ENCODE measurements around the gene CCDC152. TPM values are rescaled to one million over a fixed set of nuclear protein-coding genes. Genes with fewer than 3 reads are reported as not detected.

Gene CCDC152
- total and polyA plus RNA-seq, 5 donors from 2014 or later: 0.99 to 3.3 (median 1.3) TPM

DNA sequence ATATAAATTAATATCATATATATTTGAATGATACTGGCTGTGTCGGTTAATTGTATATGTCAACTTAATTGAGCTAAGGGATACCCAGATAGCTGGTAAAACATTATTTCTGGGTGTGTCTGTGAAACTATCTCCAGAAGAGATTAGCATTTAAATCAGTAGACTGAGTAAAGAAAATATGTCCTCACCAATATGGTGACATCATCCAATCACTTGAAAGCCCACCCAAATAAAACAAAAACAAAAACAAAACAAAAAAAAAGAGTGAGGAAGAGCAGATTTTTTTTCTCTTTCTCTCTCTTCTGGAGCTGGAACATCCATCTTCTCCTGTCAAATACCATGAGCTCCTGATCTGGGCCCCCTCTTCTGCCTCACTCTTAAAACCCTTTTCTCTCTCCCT is 15.7 kb upstream of the CCDC152 start:
- Mint-ChIP-seq H3K27me3 (peaks cover 4% of the 10 kb centered on the region), H3K4me3 (no peak overlapping the region), H3K36me3 (no peaks in the 10 kb centered on the region), H3K9me3 (peaks cover 0 to 7% (median 2%) of the 10 kb centered on the region in 7 donors), H3K4me1 (no peaks in the 10 kb centered on the region), H3K27ac (no peak overlapping the region)
- Histone ChIP-seq H3K27ac (ENCODE audit: insufficient read depth, low read length, poor library complexity, severe bottlenecking) (no peak overlapping the region), H3K27me3 (ENCODE audit: control insufficient read depth, insufficient read depth, low read length) (no peaks in the 10 kb centered on the region), H3K4me1 (ENCODE audit: control insufficient read depth, insufficient read depth, low read length, poor library complexity, severe bottlenecking) (no peaks in the 10 kb centered on the region), H3K4me3 (ENCODE audit: low read depth, low read length) (no peak overlapping the region), H3K9me3 (ENCODE audit: control insufficient read depth in 2 of 2, low read length in 2 of 2) (no peaks in the 10 kb centered on the region), H3K36me3 (ENCODE audit: control insufficient read depth, insufficient read depth, low read length) (no peaks in the 10 kb centered on the region)
- no peak for ATAC-seq (ENCODE audit: low read depth in 2 of 2)
- no peak for DNase-seq

DNA sequence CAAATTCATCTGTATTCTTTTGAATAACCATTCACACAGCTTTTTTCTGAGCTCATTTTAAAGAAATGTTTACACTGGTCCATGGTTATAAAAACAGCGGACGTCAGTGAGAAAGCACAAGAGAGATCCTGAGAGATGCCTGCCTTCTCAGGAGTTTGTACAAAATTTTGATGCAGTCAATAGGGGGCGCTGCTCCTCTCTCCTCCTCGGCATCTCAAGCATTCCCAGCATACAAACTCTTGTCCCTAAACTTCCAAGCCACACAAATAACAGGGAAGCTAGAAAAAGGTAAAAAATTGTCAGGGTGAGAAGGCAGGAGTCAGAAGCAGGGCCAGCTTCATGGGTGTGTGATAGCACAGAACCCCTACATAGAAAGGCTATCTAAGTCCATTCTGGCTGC is 11.2 kb upstream of the CCDC152 start:
- Mint-ChIP-seq H3K36me3 (no peaks in the 10 kb centered on the region), H3K9me3 (peaks cover 0 to 9% (median 2%) of the 10 kb centered on the region in 7 donors), H3K4me3 (no peak overlapping the region), H3K27me3 (peaks cover 4% of the 10 kb centered on the region), H3K27ac (no peak overlapping the region), H3K4me1 (peaks cover 0 to 2% (median under 1%) of the 10 kb centered on the region in 4 donors)
- H3K4me1 ChIP-seq (ENCODE audit: control insufficient read depth, insufficient read depth, low read length, poor library complexity, severe bottlenecking): no peaks in the 10 kb centered on the region
- no peaks in the 10 kb centered on the region for H3K9me3 ChIP-seq (ENCODE audit: control insufficient read depth in 2 of 2, low read length in 2 of 2)
- no peak overlapping the region for H3K4me3 ChIP-seq (ENCODE audit: low read depth, low read length)
- H3K27ac ChIP-seq (ENCODE audit: insufficient read depth, low read length, poor library complexity, severe bottlenecking): no peak overlapping the region
- DNase-seq (peak in 1 of 3 donors; percentile 2), ATAC-seq (ENCODE audit: low read depth in 2 of 2) (no peak)
- H3K36me3 ChIP-seq (ENCODE audit: control insufficient read depth, insufficient read depth, low read length): no peaks in the 10 kb centered on the region
- H3K27me3 ChIP-seq (ENCODE audit: control insufficient read depth, insufficient read depth, low read length): no peaks in the 10 kb centered on the region

DNA sequence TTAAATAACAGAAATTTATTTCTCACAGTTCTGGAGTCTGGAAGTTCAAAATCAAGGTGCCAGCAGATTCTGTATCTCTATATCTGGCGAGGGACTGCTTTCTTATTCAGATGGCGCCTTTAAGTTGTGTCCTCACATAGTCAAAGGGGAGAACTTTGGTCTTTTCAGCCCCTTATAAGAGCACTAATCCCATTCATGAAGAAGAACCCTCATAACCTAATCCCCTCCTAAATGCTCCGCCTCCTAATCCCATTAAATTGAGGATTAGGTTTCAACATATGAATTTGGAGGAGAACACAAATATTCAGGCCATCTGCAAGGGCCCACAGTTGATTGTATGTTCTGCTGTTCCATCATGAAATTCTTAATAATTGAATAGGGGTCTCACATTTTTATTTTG is 10.8 kb upstream of the CCDC152 start:
- no peak overlapping the region for H3K27ac ChIP-seq (ENCODE audit: insufficient read depth, low read length, poor library complexity, severe bottlenecking)
- no peak for DNase-seq
- Mint-ChIP-seq H3K36me3 (no peaks in the 10 kb centered on the region), H3K9me3 (peaks cover 0 to 9% (median 2%) of the 10 kb centered on the region in 7 donors), H3K4me1 (peaks cover 0 to 2% (median under 1%) of the 10 kb centered on the region in 4 donors), H3K27ac (no peak overlapping the region), H3K4me3 (no peak overlapping the region), H3K27me3 (peaks cover 4% of the 10 kb centered on the region)
- H3K4me3 ChIP-seq (ENCODE audit: low read depth, low read length): no peak overlapping the region
- no peaks in the 10 kb centered on the region for H3K9me3 ChIP-seq (ENCODE audit: control insufficient read depth in 2 of 2, low read length in 2 of 2)
- H3K27me3 ChIP-seq (ENCODE audit: control insufficient read depth, insufficient read depth, low read length): no peaks in the 10 kb centered on the region
- no peaks in the 10 kb centered on the region for H3K4me1 ChIP-seq (ENCODE audit: control insufficient read depth, insufficient read depth, low read length, poor library complexity, severe bottlenecking)
- no peaks in the 10 kb centered on the region for H3K36me3 ChIP-seq (ENCODE audit: control insufficient read depth, insufficient read depth, low read length)
- no peak for ATAC-seq (ENCODE audit: low read depth in 2 of 2)

DNA sequence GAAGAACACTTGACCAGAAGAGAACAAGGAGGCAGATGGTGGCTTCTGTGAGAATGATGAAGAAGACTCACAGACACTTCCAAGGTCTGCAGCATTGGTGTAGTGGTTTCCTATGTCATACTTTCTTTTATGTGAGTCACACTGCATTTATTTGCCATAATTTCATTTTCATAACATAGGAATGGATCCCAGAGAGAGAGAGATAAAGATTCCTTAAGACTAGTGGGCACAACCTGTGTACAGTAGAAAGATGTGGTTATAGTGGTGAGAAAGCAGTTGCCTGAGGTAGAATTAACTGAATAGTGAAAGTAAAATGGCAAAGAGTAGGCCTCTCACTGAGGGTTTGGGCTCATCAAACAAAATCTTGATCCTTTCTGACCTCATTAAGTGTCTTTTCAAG is 7.6 kb upstream of the CCDC152 start:
- no peak for ATAC-seq (ENCODE audit: low read depth in 2 of 2)

DNA sequence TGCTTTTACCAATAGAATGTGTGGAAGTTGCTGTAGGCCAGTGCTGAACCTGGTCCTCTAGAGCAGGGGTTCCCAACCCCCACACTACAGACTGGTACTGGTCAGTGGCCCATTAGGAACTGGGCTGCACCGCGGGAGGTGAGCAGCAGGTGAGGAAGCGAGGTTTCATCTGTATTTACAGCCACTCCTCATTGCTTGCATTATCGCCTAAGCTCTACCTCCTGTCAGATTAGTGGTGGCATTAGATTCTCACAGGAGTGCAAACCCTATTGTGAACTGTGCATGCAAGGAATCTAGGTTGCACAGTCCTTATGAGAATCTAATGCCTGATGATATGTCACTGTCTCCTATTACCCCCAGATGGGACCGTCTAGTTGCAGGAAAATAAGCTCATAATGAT is 6.1 kb upstream of the CCDC152 start:
- Mint-ChIP-seq H3K27me3 (peaks cover 12% of the 10 kb centered on the region), H3K4me3 (no peak overlapping the region), H3K9me3 (peaks cover 0 to 1% (median 0%) of the 10 kb centered on the region in 7 donors), H3K36me3 (no peaks in the 10 kb centered on the region), H3K4me1 (peaks cover 0 to 2% (median under 1%) of the 10 kb centered on the region in 4 donors), H3K27ac (no peak overlapping the region)
- ATAC-seq (ENCODE audit: low read depth in 2 of 2) (no peak), DNase-seq (no peak)
- H3K4me3 ChIP-seq (ENCODE audit: low read depth, low read length): no peak overlapping the region
- H3K27me3 ChIP-seq (ENCODE audit: control insufficient read depth, insufficient read depth, low read length): no peaks in the 10 kb centered on the region
- H3K4me1 ChIP-seq (ENCODE audit: control insufficient read depth, insufficient read depth, low read length, poor library complexity, severe bottlenecking): no peaks in the 10 kb centered on the region
- no peaks in the 10 kb centered on the region for H3K9me3 ChIP-seq (ENCODE audit: control insufficient read depth in 2 of 2, low read length in 2 of 2)
- H3K27ac ChIP-seq (ENCODE audit: insufficient read depth, low read length, poor library complexity, severe bottlenecking): no peak overlapping the region
- no peaks in the 10 kb centered on the region for H3K36me3 ChIP-seq (ENCODE audit: control insufficient read depth, insufficient read depth, low read length)

More for the DNA sequence above, 7.6 kb upstream of the CCDC152 start:
- DNase-seq: peak in 1 of 3 donors; percentile 7
- H3K27ac Mint-ChIP-seq: no peak overlapping the region
- H3K9me3 Mint-ChIP-seq: peaks cover 0 to 3% (median 0%) of the 10 kb centered on the region in 7 donors
- peaks cover 13% of the 10 kb centered on the region for H3K27me3 Mint-ChIP-seq
- Histone ChIP-seq H3K27ac (ENCODE audit: insufficient read depth, low read length, poor library complexity, severe bottlenecking) (no peak overlapping the region), H3K4me1 (ENCODE audit: control insufficient read depth, insufficient read depth, low read length, poor library complexity, severe bottlenecking) (no peaks in the 10 kb centered on the region), H3K27me3 (ENCODE audit: control insufficient read depth, insufficient read depth, low read length) (no peaks in the 10 kb centered on the region), H3K9me3 (ENCODE audit: control insufficient read depth in 2 of 2, low read length in 2 of 2) (no peaks in the 10 kb centered on the region), H3K36me3 (ENCODE audit: control insufficient read depth, insufficient read depth, low read length) (no peaks in the 10 kb centered on the region), H3K4me3 (ENCODE audit: low read depth, low read length) (no peak overlapping the region)
- peaks cover 0 to 2% (median under 1%) of the 10 kb centered on the region in 4 donors for H3K4me1 Mint-ChIP-seq
- no peaks in the 10 kb centered on the region for H3K36me3 Mint-ChIP-seq
- H3K4me3 Mint-ChIP-seq: no peak overlapping the region

DNA sequence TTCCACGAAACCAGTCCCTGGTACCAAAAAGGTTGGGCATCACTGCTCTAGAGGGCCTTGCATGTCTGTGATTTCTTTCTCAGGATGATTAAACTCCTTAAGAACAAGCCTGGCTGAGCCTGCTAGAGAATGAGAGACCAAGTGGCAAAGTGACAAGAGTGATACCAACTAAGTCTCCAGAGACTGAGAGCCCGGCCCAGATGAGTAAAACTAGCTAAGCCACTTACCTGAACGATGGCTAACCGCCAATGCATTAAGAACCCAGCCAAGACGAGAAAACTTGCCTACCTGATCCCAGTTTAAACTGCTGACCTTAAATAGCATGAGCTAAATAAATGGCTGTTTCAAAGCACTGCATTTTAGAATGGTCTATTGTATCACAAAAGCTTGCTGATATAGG is 5.6 kb upstream of the CCDC152 start:
- DNase-seq (no peak), ATAC-seq (ENCODE audit: low read depth in 2 of 2) (no peak)
- H3K36me3 Mint-ChIP-seq: no peaks in the 10 kb centered on the region
- peaks cover 0 to 2% (median under 1%) of the 10 kb centered on the region in 4 donors for H3K4me1 Mint-ChIP-seq
- H3K27me3 Mint-ChIP-seq: peaks cover 9% of the 10 kb centered on the region
- no peak overlapping the region for H3K4me3 ChIP-seq (ENCODE audit: low read depth, low read length)
- H3K9me3 Mint-ChIP-seq: peaks cover 0 to 1% (median 0%) of the 10 kb centered on the region in 7 donors
- H3K4me1 ChIP-seq (ENCODE audit: control insufficient read depth, insufficient read depth, low read length, poor library complexity, severe bottlenecking): no peaks in the 10 kb centered on the region
- H3K9me3 ChIP-seq (ENCODE audit: control insufficient read depth in 2 of 2, low read length in 2 of 2): no peaks in the 10 kb centered on the region
- H3K4me3 Mint-ChIP-seq: no peak overlapping the region
- no peaks in the 10 kb centered on the region for H3K36me3 ChIP-seq (ENCODE audit: control insufficient read depth, insufficient read depth, low read length)
- no peak overlapping the region for H3K27ac Mint-ChIP-seq
- H3K27ac ChIP-seq (ENCODE audit: insufficient read depth, low read length, poor library complexity, severe bottlenecking): no peak overlapping the region
- no peaks in the 10 kb centered on the region for H3K27me3 ChIP-seq (ENCODE audit: control insufficient read depth, insufficient read depth, low read length)

DNA sequence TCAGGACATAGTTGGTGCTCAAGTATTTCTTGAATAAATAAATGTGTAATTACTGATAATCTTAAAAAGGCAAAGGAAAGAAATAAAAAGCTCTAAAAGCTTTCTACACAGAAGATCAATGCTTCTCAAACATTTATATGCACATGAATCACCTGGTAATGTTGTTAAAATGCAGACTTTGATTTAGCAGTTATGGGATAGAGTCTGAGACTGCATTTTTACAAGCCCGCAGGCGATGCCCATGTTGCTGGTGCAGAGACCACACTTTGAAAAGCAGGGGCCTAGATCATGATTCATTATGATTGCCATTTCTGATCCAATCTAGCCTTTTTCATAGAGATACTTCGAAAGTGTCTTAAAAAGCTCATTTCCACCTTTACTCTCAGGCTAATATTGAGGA is 3.5 kb upstream of the CCDC152 start:
- Histone ChIP-seq H3K4me1 (ENCODE audit: control insufficient read depth, insufficient read depth, low read length, poor library complexity, severe bottlenecking) (no peaks in the 10 kb centered on the region), H3K4me3 (ENCODE audit: low read depth, low read length) (no peak overlapping the region), H3K27ac (ENCODE audit: insufficient read depth, low read length, poor library complexity, severe bottlenecking) (no peak overlapping the region), H3K27me3 (ENCODE audit: control insufficient read depth, insufficient read depth, low read length) (peaks cover 2% of the 10 kb centered on the region), H3K9me3 (ENCODE audit: control insufficient read depth in 2 of 2, low read length in 2 of 2) (no peaks in the 10 kb centered on the region), H3K36me3 (ENCODE audit: control insufficient read depth, insufficient read depth, low read length) (no peaks in the 10 kb centered on the region)
- H3K9me3 Mint-ChIP-seq: peaks cover 0 to 1% (median 0%) of the 10 kb centered on the region in 7 donors
- ATAC-seq (ENCODE audit: low read depth in 2 of 2): no peak
- H3K4me3 Mint-ChIP-seq: no peak overlapping the region
- no peak for DNase-seq
- no peaks in the 10 kb centered on the region for H3K36me3 Mint-ChIP-seq
- peaks cover 0 to 8% (median under 1%) of the 10 kb centered on the region in 4 donors for H3K4me1 Mint-ChIP-seq
- peaks cover 19% of the 10 kb centered on the region for H3K27me3 Mint-ChIP-seq
- no peak overlapping the region for H3K27ac Mint-ChIP-seq

DNA sequence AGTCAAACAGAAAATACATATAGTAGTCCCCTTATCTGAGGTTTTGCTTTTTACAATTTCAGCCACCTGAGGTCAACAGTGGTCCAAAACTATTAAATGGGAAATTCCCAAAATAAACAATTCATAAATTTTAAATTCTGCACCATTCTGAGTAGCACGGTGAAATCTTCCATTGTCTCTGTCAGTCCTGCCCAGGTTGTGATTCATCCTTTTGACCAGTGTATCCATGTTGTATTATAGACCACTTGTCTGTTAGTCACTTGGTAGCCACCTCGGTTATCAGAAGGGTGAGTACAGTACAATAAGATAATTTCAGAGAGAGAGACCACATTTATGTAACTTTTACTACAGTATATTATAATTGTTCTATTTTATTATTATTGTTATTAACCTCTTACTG is 2.8 kb downstream of the CCDC152 start:
- Histone ChIP-seq H3K27me3 (ENCODE audit: control insufficient read depth, insufficient read depth, low read length) (peaks cover 2% of the 10 kb centered on the region), H3K4me3 (ENCODE audit: low read depth, low read length) (no peak overlapping the region), H3K9me3 (ENCODE audit: control insufficient read depth in 2 of 2, low read length in 2 of 2) (no peaks in the 10 kb centered on the region), H3K27ac (ENCODE audit: insufficient read depth, low read length, poor library complexity, severe bottlenecking) (no peak overlapping the region), H3K4me1 (ENCODE audit: control insufficient read depth, insufficient read depth, low read length, poor library complexity, severe bottlenecking) (no peaks in the 10 kb centered on the region), H3K36me3 (ENCODE audit: control insufficient read depth, insufficient read depth, low read length) (no peaks in the 10 kb centered on the region)
- no peak overlapping the region for H3K4me3 Mint-ChIP-seq
- ATAC-seq (ENCODE audit: low read depth in 2 of 2): no peak
- H3K27ac Mint-ChIP-seq: no peak overlapping the region
- H3K27me3 Mint-ChIP-seq: peaks cover 17% of the 10 kb centered on the region
- peaks cover 0 to 6% (median under 1%) of the 10 kb centered on the region in 4 donors for H3K4me1 Mint-ChIP-seq
- no peaks in the 10 kb centered on the region for H3K36me3 Mint-ChIP-seq
- no peak for DNase-seq
- H3K9me3 Mint-ChIP-seq: no peaks in the 10 kb centered on the region
